Stomach (tissue), 9 donors: ENCODE results near the gene STYXL1. TPM values are rescaled to one million over a fixed set of nuclear protein-coding genes. Genes with fewer than 3 reads are reported as not detected.

ENCODE experiments used
- DNase-seq, 2 donors: peaks; one replicate each; pipeline versions ENCODE4 v3.0.0 to v3.0.0-alpha.2; 2013 to 2019
- H3K27ac ChIP-seq, 5 donors: fragments of 200-600 bp in 4 of 5; sonication (generic) in 4 of 5; one replicate each; pipeline ENCODE4 v1.5.1; 2013 to 2019; ENCODE audit warnings: mild to moderate bottlenecking in 1 of 5, moderate library complexity in 1 of 5
- H3K27me3 ChIP-seq, 3 donors: fragments of 200-600 bp; sonication (generic); one replicate each; pipeline ENCODE4 v1.5.1; 2017 to 2019; ENCODE audit warnings: mixed run types in 1 of 3
- H3K36me3 ChIP-seq, 4 donors: fragments of 200-600 bp; sonication (generic); 1 replicate in 3 of 4; 2 replicates in 1 of 4; pipeline ENCODE4 v1.5.1; 2016 to 2019
- H3K4me1 ChIP-seq, 4 donors: fragments of 200-600 bp; sonication (generic); one replicate each; pipeline ENCODE4 v1.5.1; 2016 to 2019
- H3K4me3 ChIP-seq, 4 donors: fragments of 200-600 bp; sonication (generic) in 3 of 4; one replicate each; pipeline ENCODE4 v1.5.1; 2016 to 2019; ENCODE audit warnings: mild to moderate bottlenecking in 1 of 4
- H3K9me3 ChIP-seq, 4 donors: fragments of 200-600 bp; sonication (generic); one replicate each; pipeline ENCODE4 v1.5.1; 2016 to 2019
- CTCF ChIP-seq, 7 experiments: fragments of 450-650 bp in 4 of 7; fragments of 200-600 bp in 3 of 7; sonication (generic) in 3 of 7; IDR thresholded peaks; one replicate each; pipeline ENCODE4 v1.5.1; 2016 to 2019; ENCODE audit warnings: antibody characterized with exemption in 7 of 7, control low read depth in 2 of 7, mild to moderate bottlenecking in 1 of 7
- EP300 ChIP-seq: sonication (generic); formaldehyde crosslinking; IDR thresholded peaks from one replicate; pipeline ENCODE4 v1.6.1; 2017; ENCODE audit warnings: antibody characterized with exemption
- POLR2A ChIP-seq, 4 donors: fragments of 450-650 bp; IDR thresholded peaks; one replicate each; pipeline ENCODE4 v1.6.1; 2016; ENCODE audit warnings: antibody characterized with exemption in 4 of 4, control low read depth in 2 of 4, mild to moderate bottlenecking in 1 of 4, moderate library complexity in 1 of 4
- POLR2AphosphoS5 ChIP-seq, 3 donors: sonication (generic); formaldehyde crosslinking; IDR thresholded peaks; one replicate each; pipeline ENCODE4 v1.6.1; 2016; ENCODE audit warnings: antibody characterized with exemption in 3 of 3
- WGBS, 5 donors: extraction: QIAGEN DNeasy Blood & Tissue Kit in 3 of 5; methylation state at CpG; one replicate each; pipeline versions ENCODE4 v1.1.5 to v1.1.7; 2013 to 2018; 5-methylcytosine and 5-hydroxymethylcytosine counted together
- intact Hi-C: fragments of 100-400 bp; cut with DNase I; formaldehyde crosslinking; loops from one replicate; pipeline ENCODE4 v1.15.1; 2023; ENCODE audit warnings: low total_unique reads
- polyA plus RNA-seq, 3 donors: library from polyadenylated mRNA; stranded (reverse); fragments of 200-250 nt; gene quantifications; one replicate each; pipeline ENCODE4 v1.2.3, GENCODE V29; 2013
- total RNA-seq, 5 donors: library from RNA; depleted of rRNA; stranded (reverse); fragments of >200 nt; gene quantifications; one replicate each; pipeline versions ENCODE4 v1.1.0 to v1.2.3, GENCODE V29; 2014 to 2016
- donor health status: healthy with polysubstance abuse.
- donor health status: Bipolar disorder and iron deficiency.
- donor health status: healthy.

The STYXL1 gene
- total and polyA plus RNA-seq, 8 donors, result 12.3 to 58.1 (median 33.4) TPM

GRCh38 chr7:76069238-76069638 is 21.4 kb upstream of the STYXL1 start:
- intact Hi-C loops, result no loop called here
- TF ChIP-seq CTCF (IDR thresholded peaks at IDR 0.05) (peak in 3 of 7 experiments; percentile 13 to 16 (median 13)), POLR2A (IDR thresholded peaks at IDR 0.05) (no peak), POLR2AphosphoS5 (IDR thresholded peaks at IDR 0.05) (peak in 2 of 3 donors; percentile 35 to 52), EP300 (peak; percentile 55)
- DNase-seq, result peak; percentile 39 to 76
- Histone ChIP-seq H3K27me3 (no peaks in the 10 kb centered on the region), H3K4me1 (peaks cover 0 to 23% (median 6%) of the 10 kb centered on the region in 4 donors), H3K27ac (peak overlapping the region in 1 of 5 donors; percentile 85), H3K9me3 (peaks cover 0 to under 1% (median 0%) of the 10 kb centered on the region in 4 donors), H3K36me3 (peaks cover 31 to 37% (median 36%) of the 10 kb centered on the region in 4 donors), H3K4me3 (no peak overlapping the region)
- WGBS, 5 donors, result 25 to 33% (median 27%) methylated on average over 8 of the region's 8 CpGs

- TF ChIP-seq POLR2A (IDR thresholded peaks at IDR 0.05) (no peak), EP300 (no peak), POLR2AphosphoS5 (IDR thresholded peaks at IDR 0.05) (no peak), CTCF (IDR thresholded peaks at IDR 0.05) (no peak)
- Histone ChIP-seq H3K27me3 (no peaks in the 10 kb centered on the region), H3K4me1 (peaks cover 0 to 23% (median 16%) of the 10 kb centered on the region in 4 donors), H3K27ac (no peak overlapping the region), H3K36me3 (peaks cover 51 to 60% (median 59%) of the 10 kb centered on the region in 4 donors), H3K4me3 (no peak overlapping the region), H3K9me3 (no peaks in the 10 kb centered on the region)
- intact Hi-C loops, result no loop called here
- 92 to 96% (median 93%) methylated on average over 12 to 14 of the region's 14 CpGs for WGBS, 5 donors
- no peak for DNase-seq
These were observed 19.1 kb upstream of the STYXL1 start for GRCh38 chr7:76066716-76067503.

- no peak for TF ChIP-seq POLR2AphosphoS5 (IDR thresholded peaks at IDR 0.05)
- TF ChIP-seq POLR2A (IDR thresholded peaks at IDR 0.05), result no peak
- no peak for TF ChIP-seq CTCF (IDR thresholded peaks at IDR 0.05)
- no peak for TF ChIP-seq EP300
- Histone ChIP-seq H3K9me3 (no peaks in the 10 kb centered on the region), H3K27ac (no peak overlapping the region), H3K36me3 (peaks cover 69 to 78% (median 77%) of the 10 kb centered on the region in 4 donors), H3K4me1 (peaks cover 0 to 33% (median 24%) of the 10 kb centered on the region in 4 donors), H3K27me3 (no peaks in the 10 kb centered on the region), H3K4me3 (no peak overlapping the region)
- intact Hi-C loops, result no loop called here
- no peak for DNase-seq
- 88 to 93% (median 90%) methylated on average over 12 to 14 of the region's 14 CpGs for WGBS, 5 donors
These were observed 17.3 kb upstream of the STYXL1 start for GRCh38 chr7:76065016-76065612.

- intact Hi-C loops, result no loop called here
These were observed 16.6 kb upstream of the STYXL1 start for GRCh38 chr7:76064208-76064970.

More at GRCh38 chr7:76064208-76064970, 16.6 kb upstream of the STYXL1 start:
- H3K27me3 ChIP-seq, result no peaks in the 10 kb centered on the region
- H3K36me3 ChIP-seq, result peaks cover 77 to 85% (median 85%) of the 10 kb centered on the region in 4 donors
- no peak overlapping the region for H3K4me3 ChIP-seq
- no peak overlapping the region for H3K27ac ChIP-seq
- no peak for DNase-seq
- peaks cover 0 to 30% (median 20%) of the 10 kb centered on the region in 4 donors for H3K4me1 ChIP-seq
- no peaks in the 10 kb centered on the region for H3K9me3 ChIP-seq
- 93 to 97% (median 96%) methylated on average over 24 of the region's 24 CpGs for WGBS, 5 donors
- no peak for TF ChIP-seq POLR2A (IDR thresholded peaks at IDR 0.05)
